HCT116 (cell line): ENCODE measurements around the gene MALRD1. TPM values are rescaled to one million over a fixed set of nuclear protein-coding genes. Genes with fewer than 3 reads are reported as not detected.

Source experiments
- ATAC-seq: fragments of 200-7000 bp; cut with Tn5 transposase; 2 replicates; pipeline ENCODE4 v1.9.1; 2020; ENCODE audit warnings: mild to moderate bottlenecking, moderate library complexity
- BruUV-seq: library from RNA; stranded (reverse); fragments of 400-500 nt; replicated peaks from 2 replicates; lab custom pipeline; 2021; lab: Mats Ljungman, UMichigan
- CTCF ChIA-PET: fragments of 300-600 bp; sonication (Branson Sonifier 250); formaldehyde crosslinking; loops from one replicate; lab custom pipeline; 2021; ENCODE audit warnings: antibody characterized with exemption; lab: Charles Lee
- POLR2A ChIA-PET: fragments of 300-600, 350-600 bp; sonication (Branson Sonifier 250); formaldehyde crosslinking; loops from one replicate; lab custom pipeline; 2021; ENCODE audit warnings: antibody characterized with exemption; lab: Charles Lee
- RAD21 ChIA-PET, 2 experiments: fragments of 300-600 bp; sonication (Branson Sonifier 250); formaldehyde crosslinking; loops; one replicate each; lab custom pipeline; 2023; ENCODE audit warnings: low total read pairs in 2 of 2; ENCODE audit not compliant: uncharacterized antibody in 2 of 2, unreplicated experiment in 2 of 2, low non-redundant PET in 1 of 2; lab: Charles Lee
- DNase-seq: peaks from one replicate; pipeline ENCODE4 v3.0.0-alpha.2; 2010; ENCODE audit warnings: low read depth, low spot score
- H2AFZ ChIP-seq: fragments of 200-600 bp; shearing (Covaris generic), sonication (generic); 2 replicates; pipeline ENCODE4 v1.6.1; 2017; ENCODE audit warnings: low read depth, mixed run types, mixed read lengths, antibody characterized with exemption, low read length; ENCODE audit not compliant: poor library complexity, severe bottlenecking
- H3K27ac ChIP-seq: 2 replicates; pipeline ENCODE4 v1.5.1; 2012; ENCODE audit warnings: low read depth, low read length
- H3K27me3 ChIP-seq: fragments of 200-600 bp; sonication (generic); 2 replicates; pipeline ENCODE4 v1.6.1; 2016; ENCODE audit warnings: mixed run types, low read length, mixed read lengths; ENCODE audit not compliant: insufficient read depth
- H3K36me3 ChIP-seq, 2 experiments: fragments of 200-500 bp in 1 of 2; fragments of 200-600 bp in 1 of 2; sonication (Bioruptor generic) in 1 of 2; sonication (generic) in 1 of 2; 2 replicates each; pipeline versions ENCODE4 v1.5.1 to v1.6.1; 2014 to 2016; ENCODE audit warnings: low read length in 2 of 2, inconsistent platforms in 1 of 2, mixed read lengths in 1 of 2, mixed run types in 1 of 2; ENCODE audit not compliant: insufficient read depth in 2 of 2, control insufficient read depth in 1 of 2
- H3K4me1 ChIP-seq, 2 experiments: fragments of 200-600 bp in 1 of 2; sonication (generic) in 1 of 2; 2 replicates each; pipeline versions ENCODE4 v1.5.1 to v1.6.1; 2012 to 2017; ENCODE audit warnings: low read length in 2 of 2, inconsistent platforms in 1 of 2, mild to moderate bottlenecking in 1 of 2, mixed read lengths in 1 of 2, mixed run types in 1 of 2, moderate library complexity in 1 of 2; ENCODE audit not compliant: insufficient read depth in 2 of 2, control insufficient read depth in 1 of 2
- H3K4me2 ChIP-seq: fragments of 200-600 bp; sonication (generic); 2 replicates; pipeline ENCODE4 v1.6.1; 2017; ENCODE audit warnings: mixed run types, low read length, mixed read lengths
- H3K4me3 ChIP-seq, 2 experiments: fragments of 200-600 bp in 1 of 2; sonication (generic) in 1 of 2; replicated peaks in 1 of 2; 2 replicates each; pipeline ENCODE4 v1.5.1; 2011 to 2016; ENCODE audit warnings: low read length in 2 of 2, control low read depth in 1 of 2, low read depth in 1 of 2, mild to moderate bottlenecking in 1 of 2, mixed read lengths in 1 of 2, mixed run types in 1 of 2
- H3K79me2 ChIP-seq: fragments of 200-600 bp; sonication (generic); 2 replicates; pipeline ENCODE4 v1.6.1; 2017; ENCODE audit warnings: mild to moderate bottlenecking, mixed run types, low read length, moderate library complexity, mixed read lengths; ENCODE audit not compliant: insufficient read depth
- H3K9ac ChIP-seq: fragments of 200-600 bp; sonication (generic); 2 replicates; pipeline ENCODE4 v1.6.1; 2016; ENCODE audit warnings: low read length, mixed read lengths
- H3K9me2 ChIP-seq: fragments of 200-600 bp; sonication (generic), shearing (Covaris generic); 2 replicates; pipeline ENCODE4 v1.6.1; 2017; ENCODE audit warnings: mixed run types, mild to moderate bottlenecking, moderate library complexity; ENCODE audit not compliant: insufficient read depth
- H3K9me3 ChIP-seq, 2 experiments: fragments of 200-500 bp in 1 of 2; fragments of 200-600 bp in 1 of 2; sonication (Bioruptor generic) in 1 of 2; sonication (generic) in 1 of 2; 2 replicates each; pipeline ENCODE4 v1.6.1; 2014 to 2017; ENCODE audit warnings: low read length in 2 of 2, mixed read lengths in 2 of 2, inconsistent platforms in 1 of 2, low read depth in 1 of 2, mild to moderate bottlenecking in 1 of 2, mixed run types in 1 of 2, moderate library complexity in 1 of 2; ENCODE audit not compliant: control insufficient read depth in 1 of 2, insufficient read depth in 1 of 2
- H4K20me1 ChIP-seq: fragments of 200-600 bp; sonication (generic), shearing (Covaris generic); 2 replicates; pipeline ENCODE4 v1.6.1; 2017; ENCODE audit warnings: mixed run types, mild to moderate bottlenecking, moderate library complexity; ENCODE audit not compliant: insufficient read depth
- ATF3 ChIP-seq: IDR thresholded peaks from 2 replicates; pipeline ENCODE4 v1.6.1; 2012
- CBX3 ChIP-seq: IDR thresholded peaks from 2 replicates; pipeline ENCODE4 v1.6.1; 2012; ENCODE audit warnings: low read depth
- CEBPB ChIP-seq: IDR thresholded peaks from 2 replicates; pipeline ENCODE4 v1.6.1; 2012; ENCODE audit warnings: low read depth
- EGR1 ChIP-seq: IDR thresholded peaks from 2 replicates; pipeline ENCODE4 v1.6.1; 2012; ENCODE audit warnings: low read depth
- EZH2phosphoT487 ChIP-seq: fragments of 200-600 bp; IDR thresholded peaks from 2 replicates; pipeline ENCODE4 v1.6.1; 2018; ENCODE audit warnings: antibody characterized with exemption, borderline replicate concordance
- FOSL1 ChIP-seq: IDR thresholded peaks from 2 replicates; pipeline ENCODE4 v1.6.1; 2012; ENCODE audit warnings: low read depth
- POLR2A ChIP-seq: IDR thresholded peaks from 2 replicates; pipeline ENCODE4 v1.7.0; 2011; ENCODE audit warnings: borderline replicate concordance; ENCODE audit not compliant: insufficient read depth, insufficient read length; ENCODE audit errors: extremely low read depth
- POLR2AphosphoS5 ChIP-seq: IDR thresholded peaks from 2 replicates; pipeline ENCODE4 v1.6.1; 2011; ENCODE audit warnings: mild to moderate bottlenecking, low read depth, low read length, moderate library complexity
- RAD21 ChIP-seq: IDR thresholded peaks from 2 replicates; pipeline ENCODE4 v1.6.1; 2012; ENCODE audit warnings: low read depth, mild to moderate bottlenecking
- REST ChIP-seq: IDR thresholded peaks from 2 replicates; pipeline ENCODE4 v1.6.1; 2012; ENCODE audit warnings: low read depth
- SIN3A ChIP-seq: IDR thresholded peaks from 2 replicates; pipeline ENCODE4 v1.6.1; 2012; ENCODE audit warnings: low read depth
- SRF ChIP-seq: IDR thresholded peaks from 2 replicates; pipeline ENCODE4 v1.6.1; 2012; ENCODE audit warnings: low read depth
- YY1 ChIP-seq: IDR thresholded peaks from 2 replicates; pipeline ENCODE4 v1.6.1; 2011; ENCODE audit warnings: low read length, low read depth, moderate library complexity, mild to moderate bottlenecking; ENCODE audit not compliant: insufficient replicate concordance; ENCODE audit errors: extremely low read depth
- ZFX ChIP-seq: fragments of 450-650 bp; IDR thresholded peaks from 2 replicates; pipeline ENCODE4 v1.6.1; 2017
- intact Hi-C: fragments of 100-400 bp; cut with micrococcal nuclease; formaldehyde crosslinking; loops from 2 replicates; pipeline ENCODE4 v1.10.0; 2022
- total RNA-seq: library from RNA; stranded (reverse); gene quantifications from one replicate; pipeline ENCODE4 v1.2.1, GENCODE V29; 2021; ENCODE audit not compliant: unreplicated experiment
- TF ChIP-seq, protein P1 (sequence below), 3 experiments: fragments of 200-600 bp in 1 of 3; sonication (generic) in 1 of 3; IDR thresholded peaks in 2 of 3; conservative IDR thresholded peaks in 1 of 3; 2 replicates each; pipeline ENCODE4 v1.5.1; 2012 to 2017; ENCODE audit warnings: low read depth in 2 of 3, low read length in 2 of 3, antibody characterized with exemption in 1 of 3, borderline replicate concordance in 1 of 3, control low read depth in 1 of 3, mild to moderate bottlenecking in 1 of 3, mixed read lengths in 1 of 3, mixed run types in 1 of 3, moderate library complexity in 1 of 3; ENCODE audit not compliant: insufficient read depth in 1 of 3

Gene MALRD1
- total RNA-seq, 1 experiment from 2014 or later: not detected

DNA sequence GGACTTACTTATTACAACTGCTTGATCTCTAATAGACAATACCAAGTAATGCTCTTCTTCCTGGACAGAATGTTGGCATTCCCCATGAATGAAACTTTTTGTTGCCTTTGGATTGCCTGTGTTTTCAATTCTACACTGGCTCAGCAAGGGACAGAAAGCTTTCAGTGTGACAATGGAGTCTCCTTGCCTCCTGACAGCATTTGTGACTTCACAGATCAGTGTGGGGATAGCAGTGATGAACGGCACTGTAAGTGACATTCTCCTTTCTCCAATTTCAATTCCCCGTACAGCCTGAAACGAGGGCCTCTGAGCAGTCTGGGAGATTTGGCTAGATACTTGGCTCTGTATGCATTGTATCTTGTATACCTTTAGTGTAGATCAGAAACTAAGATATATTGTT, 290 bp downstream of the MALRD1 start:
- POLR2A ChIA-PET: no interaction called here
- no peak for ATAC-seq
- CTCF ChIA-PET: no interaction called here

DNA sequence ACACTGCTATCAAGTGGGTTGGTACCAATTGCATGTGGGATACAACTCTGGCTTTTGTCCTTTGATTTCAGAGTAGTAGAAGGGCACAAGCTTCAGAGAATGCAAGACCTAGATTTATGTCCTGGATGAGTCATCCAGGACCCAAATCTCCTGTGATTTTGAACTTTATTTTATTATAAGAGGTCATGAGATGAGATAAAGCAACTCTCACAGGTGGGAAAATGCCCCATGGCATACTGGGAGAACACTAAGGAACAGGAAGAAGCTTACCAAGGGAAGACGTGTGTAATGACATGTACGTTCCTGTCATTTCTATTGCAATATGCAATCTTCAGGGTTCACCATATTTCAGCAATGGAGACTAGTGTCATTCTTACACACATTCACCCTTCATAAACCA, 966 bp downstream of the MALRD1 start:
- ATAC-seq (no peak), DNase-seq (no peak)
- H3K27ac ChIP-seq: no peak overlapping the region
- ChIA-PET CTCF (no interaction called here), RAD21 (no interaction called here), POLR2A (no interaction called here)
- no peaks in the 10 kb centered on the region for H3K9me2 ChIP-seq
- intact Hi-C loops: no loop called here
- no peak overlapping the region for H2AFZ ChIP-seq
- no peak overlapping the region for H3K4me3 ChIP-seq
- H3K9ac ChIP-seq: no peak overlapping the region
- H3K9me3 ChIP-seq: peaks cover 4 to 25% of the 10 kb centered on the region in 2 experiments; a peak in 2 of 4 replicates
- no peak overlapping the region for H3K4me2 ChIP-seq
- no peaks in the 10 kb centered on the region for H3K36me3 ChIP-seq
- no TSS peak for BruUV-seq
- no peaks in the 10 kb centered on the region for H3K4me1 ChIP-seq
- H3K79me2 ChIP-seq: no peaks in the 10 kb centered on the region
- no peaks in the 10 kb centered on the region for H3K27me3 ChIP-seq
- H4K20me1 ChIP-seq: no peaks in the 10 kb centered on the region; the same call in 1 of the 2 replicates
- TF ChIP-seq EZH2phosphoT487 (no peak), CEBPB (no peak), CBX3 (no peak), SIN3A (no peak), ZFX (no peak), REST (no peak), FOSL1 (no peak), SRF (no peak), ATF3 (no peak), EGR1 (no peak), RAD21 (no peak), POLR2A (no peak), POLR2AphosphoS5 (no peak), YY1 (no peak)
- TF ChIP-seq, protein P1, sequence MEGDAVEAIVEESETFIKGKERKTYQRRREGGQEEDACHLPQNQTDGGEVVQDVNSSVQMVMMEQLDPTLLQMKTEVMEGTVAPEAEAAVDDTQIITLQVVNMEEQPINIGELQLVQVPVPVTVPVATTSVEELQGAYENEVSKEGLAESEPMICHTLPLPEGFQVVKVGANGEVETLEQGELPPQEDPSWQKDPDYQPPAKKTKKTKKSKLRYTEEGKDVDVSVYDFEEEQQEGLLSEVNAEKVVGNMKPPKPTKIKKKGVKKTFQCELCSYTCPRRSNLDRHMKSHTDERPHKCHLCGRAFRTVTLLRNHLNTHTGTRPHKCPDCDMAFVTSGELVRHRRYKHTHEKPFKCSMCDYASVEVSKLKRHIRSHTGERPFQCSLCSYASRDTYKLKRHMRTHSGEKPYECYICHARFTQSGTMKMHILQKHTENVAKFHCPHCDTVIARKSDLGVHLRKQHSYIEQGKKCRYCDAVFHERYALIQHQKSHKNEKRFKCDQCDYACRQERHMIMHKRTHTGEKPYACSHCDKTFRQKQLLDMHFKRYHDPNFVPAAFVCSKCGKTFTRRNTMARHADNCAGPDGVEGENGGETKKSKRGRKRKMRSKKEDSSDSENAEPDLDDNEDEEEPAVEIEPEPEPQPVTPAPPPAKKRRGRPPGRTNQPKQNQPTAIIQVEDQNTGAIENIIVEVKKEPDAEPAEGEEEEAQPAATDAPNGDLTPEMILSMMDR (IDR thresholded peaks at IDR 0.05 in 2 of 3, conservative IDR thresholded peaks at IDR 0.05 in 1 of 3; ENCODE audit: borderline replicate concordance in 1 of 3, insufficient read depth in 1 of 3, low read depth in 2 of 3, low read length in 2 of 3): no peak

More for the DNA sequence above, 290 bp downstream of the MALRD1 start:
- no peak for DNase-seq
- H3K36me3 ChIP-seq: no peaks in the 10 kb centered on the region
- TF ChIP-seq SIN3A: no peak
- H3K79me2 ChIP-seq: no peaks in the 10 kb centered on the region
- no peak overlapping the region for H2AFZ ChIP-seq
- RAD21 ChIA-PET: no interaction called here
- no peak overlapping the region for H3K4me2 ChIP-seq
- H3K4me1 ChIP-seq: no peaks in the 10 kb centered on the region
- no TSS peak for BruUV-seq
- H3K9me3 ChIP-seq: peaks cover 4 to 29% of the 10 kb centered on the region in 2 experiments; a peak in 2 of 4 replicates
- intact Hi-C loops: no loop called here
- no peak overlapping the region for H3K27ac ChIP-seq
- no peaks in the 10 kb centered on the region; the same call in 1 of the 2 replicates for H4K20me1 ChIP-seq
- H3K4me3 ChIP-seq: no peak overlapping the region
- H3K27me3 ChIP-seq: no peaks in the 10 kb centered on the region
- no peak overlapping the region for H3K9ac ChIP-seq
- H3K9me2 ChIP-seq: no peaks in the 10 kb centered on the region
